ENCODE measurements around the gene SETD6.
A peak's percentile ranks its signal among the peaks of the same experiment; 100 is the strongest.
"Not testable (repeated sequence)": the region's sequence is repeated elsewhere in the genome, so short reads cannot be mapped to it uniquely, and the experiment has no call there.

SETD6 gene

GRCh38 chr16:58515125-58515870, at the start of gene SETD6:
Gene SETD6 (plus strand): TSS chr16:58515517. CDS start chr16:58515538, 21 bp downstream.
- DNase-seq (ENCODE audit: low spot score), result peak; percentile 92

GRCh38 chr16:58465817-58466216, 49.5 kb upstream of the SETD6 start:
- no peak for DNase-seq (ENCODE audit: low spot score)

DNA sequence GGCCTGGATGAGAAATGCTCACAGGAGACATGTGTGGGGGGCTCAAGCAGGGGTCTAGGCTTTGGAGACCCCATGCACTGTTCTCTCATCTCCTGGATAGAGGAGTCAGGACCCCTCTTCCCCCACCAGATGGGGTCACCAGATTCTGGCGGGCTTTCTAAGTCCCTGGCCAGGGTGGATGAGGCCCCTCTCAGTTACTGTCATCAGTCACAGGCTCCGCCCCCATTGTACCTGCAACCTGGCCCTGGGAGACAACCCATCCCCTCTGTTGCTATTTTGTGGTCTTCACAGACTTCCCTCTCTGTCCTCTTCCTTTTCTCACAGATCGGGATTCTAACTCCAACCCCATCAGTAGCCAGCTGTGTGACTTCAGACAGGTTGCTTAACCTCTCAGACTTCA, 48.9 kb upstream of the SETD6 start:
- no peak for DNase-seq (ENCODE audit: low spot score)

DNA sequence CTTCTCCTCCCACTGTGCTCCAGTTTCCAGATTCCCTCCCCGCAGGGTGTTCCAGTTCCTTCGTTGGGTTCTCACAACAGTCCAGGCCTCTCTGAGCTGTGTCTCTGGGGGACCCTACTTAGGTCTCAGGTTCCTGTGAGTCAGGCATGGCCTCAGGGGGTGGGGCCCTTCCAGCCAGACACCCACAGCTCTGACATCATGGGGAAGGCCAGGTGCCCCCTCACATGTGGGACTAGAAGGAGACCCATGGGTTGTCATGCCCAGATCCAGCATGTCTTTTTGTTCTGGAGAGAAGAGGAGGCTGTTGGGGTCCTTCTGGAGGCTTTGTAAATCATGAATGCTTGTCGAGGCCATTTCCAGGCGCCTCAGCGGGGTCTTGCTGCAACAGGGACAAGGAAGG, 47.4 kb upstream of the SETD6 start:
- DNase-seq (ENCODE audit: low spot score), result no peak

- no peak for DNase-seq (ENCODE audit: low spot score)
Observed at GRCh38 chr16:58471209-58471975, 43.9 kb upstream of the SETD6 start.

DNA sequence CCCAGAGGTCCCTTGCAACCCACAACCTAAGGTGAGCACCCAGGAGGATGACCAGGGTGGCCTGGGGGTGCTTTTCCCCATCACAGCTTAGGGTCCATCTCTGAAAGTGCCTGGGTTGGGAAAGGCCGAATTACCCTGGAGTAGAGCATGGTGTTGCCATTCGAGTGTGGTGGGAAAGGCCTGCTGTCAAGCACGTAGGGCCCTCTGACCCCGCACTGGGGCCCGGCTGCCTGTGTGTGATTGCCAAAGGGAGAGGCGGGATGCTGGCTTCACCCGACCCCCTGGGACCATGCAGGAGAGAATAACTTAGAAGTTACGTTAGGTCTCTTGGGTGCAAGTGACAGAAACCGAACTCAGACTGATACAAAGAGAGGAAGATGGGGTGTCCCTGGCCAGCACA, 43.1 kb upstream of the SETD6 start:
- DNase-seq (ENCODE audit: low spot score), result no peak

- no peak for DNase-seq (ENCODE audit: low spot score)
Observed at GRCh38 chr16:58472827-58473226, 42.5 kb upstream of the SETD6 start.

- no peak for DNase-seq (ENCODE audit: low spot score)
Observed at GRCh38 chr16:58474296-58474695, 41.0 kb upstream of the SETD6 start.

GRCh38 chr16:58475091-58475619, 40.2 kb upstream of the SETD6 start:
- no peak for DNase-seq (ENCODE audit: low spot score)

DNA sequence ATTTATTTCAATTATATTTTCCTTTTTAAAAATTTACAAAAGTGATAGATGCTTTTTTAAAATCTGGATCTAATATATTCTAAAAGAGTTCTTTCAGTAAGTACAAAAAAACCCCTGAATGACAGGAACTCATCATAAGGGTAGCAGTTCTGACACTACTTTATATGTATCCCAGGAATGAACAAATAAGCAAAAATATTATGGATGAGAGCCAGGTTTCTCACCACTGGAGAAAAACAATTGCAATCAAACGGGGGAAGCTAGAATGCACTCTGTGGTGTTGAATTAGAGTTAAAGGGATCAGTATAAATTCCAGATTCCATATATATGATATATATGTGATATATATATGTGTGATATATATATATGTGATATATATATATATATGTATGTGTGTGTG, 38.5 kb upstream of the SETD6 start:
- DNase-seq (ENCODE audit: low spot score), result no peak

DNA sequence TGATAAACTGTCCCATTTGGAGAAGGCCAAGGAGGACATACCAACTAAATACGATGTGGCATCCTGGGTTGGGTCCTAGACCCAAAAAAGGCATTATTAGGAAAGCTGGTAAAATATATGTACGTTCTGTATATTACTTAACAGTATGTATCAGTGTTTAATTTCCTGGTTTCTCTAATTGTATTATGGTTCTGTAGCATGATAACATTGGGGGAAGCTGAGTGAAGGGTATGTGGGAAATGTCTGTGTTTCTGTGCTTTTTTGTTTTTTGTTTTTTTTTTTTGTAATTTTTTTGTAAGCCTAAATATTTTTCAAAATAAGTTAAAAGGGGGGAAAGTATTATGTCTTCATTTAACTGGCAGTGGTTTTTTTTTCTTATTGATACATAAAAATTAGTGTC, 36.9 kb upstream of the SETD6 start:
- no peak for DNase-seq (ENCODE audit: low spot score)

- DNase-seq (ENCODE audit: low spot score), result no peak
Observed at GRCh38 chr16:58481226-58481869, 34.0 kb upstream of the SETD6 start.

- no peak for DNase-seq (ENCODE audit: low spot score)
Observed at GRCh38 chr16:58481931-58482330, 33.4 kb upstream of the SETD6 start.

- DNase-seq (ENCODE audit: low spot score), result no peak
Observed at GRCh38 chr16:58485184-58485887, 30.0 kb upstream of the SETD6 start.

GRCh38 chr16:58487566-58488351, 27.6 kb upstream of the SETD6 start:
- peak; percentile 85 for DNase-seq (ENCODE audit: low spot score)

DNA sequence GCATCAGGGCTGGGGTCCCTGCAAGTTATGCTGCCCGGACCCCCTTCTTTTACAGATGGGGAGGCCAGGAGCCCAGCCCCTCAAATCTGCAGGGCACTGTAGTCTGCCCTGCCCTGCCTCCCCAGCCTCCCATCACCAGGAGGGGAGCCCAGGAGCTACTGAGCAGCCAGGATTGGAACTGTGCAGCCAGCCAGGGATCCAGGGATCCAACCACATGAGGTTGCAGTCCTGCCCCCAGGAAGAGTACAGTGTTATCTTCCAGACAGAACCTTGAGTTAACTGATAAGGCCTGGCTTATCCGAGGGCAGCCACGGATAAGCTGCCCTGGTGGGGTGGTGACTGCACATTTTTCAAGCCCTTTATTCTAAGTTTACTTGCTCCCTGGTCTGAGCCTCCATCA, 26.8 kb upstream of the SETD6 start:
- no peak for DNase-seq (ENCODE audit: low spot score)

DNA sequence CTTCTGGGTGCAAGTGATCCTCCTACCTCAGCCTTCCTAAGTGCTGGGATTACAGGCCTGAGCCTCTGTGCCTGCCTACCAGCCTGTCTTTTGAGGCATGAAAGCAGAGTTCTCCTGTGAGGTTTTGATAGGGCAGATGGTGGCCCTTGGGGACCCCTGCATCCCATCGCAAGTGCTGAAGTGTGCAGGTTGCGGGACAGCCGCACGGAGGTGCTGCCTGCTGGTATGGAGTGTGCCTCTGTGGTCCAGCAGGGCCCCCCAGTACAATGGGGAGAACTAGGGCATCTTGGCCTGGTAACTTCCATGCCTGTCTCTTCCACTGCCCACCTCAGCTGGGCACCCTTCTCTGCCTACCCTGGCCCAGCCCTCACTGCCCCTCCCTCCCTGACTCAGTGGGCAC, 25.3 kb upstream of the SETD6 start:
- peak; percentile 56 for DNase-seq (ENCODE audit: low spot score)

- not testable (repeated sequence) for DNase-seq (ENCODE audit: low spot score)
Observed at GRCh38 chr16:58490539-58490938, 24.8 kb upstream of the SETD6 start.

- no peak for DNase-seq (ENCODE audit: low spot score)
Observed at GRCh38 chr16:58492066-58492465, 23.3 kb upstream of the SETD6 start.

DNA sequence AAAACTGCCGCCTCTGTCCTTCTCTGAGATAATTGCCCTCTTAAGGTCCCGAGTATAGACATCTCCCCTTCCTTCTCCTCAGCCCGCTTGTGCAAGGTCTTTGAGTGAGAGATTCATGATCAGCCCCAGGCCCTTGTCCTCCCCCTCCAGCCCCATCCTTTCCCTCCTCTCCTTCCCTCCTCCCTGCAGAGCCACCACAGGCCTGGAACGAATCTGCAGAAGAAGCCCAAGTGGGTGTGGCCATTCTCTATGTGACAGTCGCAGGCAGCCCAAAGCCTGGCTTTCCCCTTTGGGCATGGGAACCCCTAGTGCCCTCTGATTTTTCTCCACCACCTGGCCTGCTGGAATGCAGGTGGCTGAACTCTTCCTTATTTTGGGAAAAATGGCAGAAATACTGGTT, 22.6 kb upstream of the SETD6 start:
- DNase-seq (ENCODE audit: low spot score), result no peak

- no peak for DNase-seq (ENCODE audit: low spot score)
Observed at GRCh38 chr16:58493756-58494431, 21.4 kb upstream of the SETD6 start.
